Renal cortical epithelial cell (primary cell): ENCODE data around the gene DEFB132. TPM values are rescaled to one million over a fixed set of nuclear protein-coding genes. Genes with fewer than 3 reads are reported as not detected.

ENCODE experiments used
- DNase-seq: peaks from one replicate; pipeline ENCODE4 v3.0.0-alpha.2; 2011; ENCODE audit warnings: low read depth
- total RNA-seq: library from RNA; depleted of rRNA; stranded (reverse); fragments of >200 nt; gene quantifications from 2 replicates; pipeline ENCODE4 v1.2.3, GENCODE V29; 2014

DEFB132 gene
- total RNA-seq, 1 donor from 2014 or later, result not detected

DNA sequence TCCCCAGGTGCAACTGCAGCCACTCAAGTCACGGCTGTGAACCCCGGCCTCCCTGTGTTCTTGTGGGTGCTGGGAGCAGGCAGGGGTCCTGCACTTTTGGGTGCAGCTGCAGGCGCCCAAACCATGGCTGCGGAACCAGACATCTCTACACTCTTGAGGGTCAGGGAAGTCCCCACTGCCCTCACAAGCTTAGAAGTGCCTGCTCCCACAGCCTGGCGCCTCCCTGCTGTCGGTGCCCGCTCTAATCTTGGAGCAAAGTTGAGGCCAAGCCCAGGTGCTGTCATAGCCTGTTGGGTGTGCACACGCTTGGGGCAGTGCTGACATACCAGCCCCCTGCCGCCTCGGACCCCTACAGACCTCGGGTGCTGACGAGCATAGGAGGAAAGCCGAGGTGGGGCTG is 6.2 kb downstream of the DEFB132 start:
- DNase-seq, result no peak

DNA sequence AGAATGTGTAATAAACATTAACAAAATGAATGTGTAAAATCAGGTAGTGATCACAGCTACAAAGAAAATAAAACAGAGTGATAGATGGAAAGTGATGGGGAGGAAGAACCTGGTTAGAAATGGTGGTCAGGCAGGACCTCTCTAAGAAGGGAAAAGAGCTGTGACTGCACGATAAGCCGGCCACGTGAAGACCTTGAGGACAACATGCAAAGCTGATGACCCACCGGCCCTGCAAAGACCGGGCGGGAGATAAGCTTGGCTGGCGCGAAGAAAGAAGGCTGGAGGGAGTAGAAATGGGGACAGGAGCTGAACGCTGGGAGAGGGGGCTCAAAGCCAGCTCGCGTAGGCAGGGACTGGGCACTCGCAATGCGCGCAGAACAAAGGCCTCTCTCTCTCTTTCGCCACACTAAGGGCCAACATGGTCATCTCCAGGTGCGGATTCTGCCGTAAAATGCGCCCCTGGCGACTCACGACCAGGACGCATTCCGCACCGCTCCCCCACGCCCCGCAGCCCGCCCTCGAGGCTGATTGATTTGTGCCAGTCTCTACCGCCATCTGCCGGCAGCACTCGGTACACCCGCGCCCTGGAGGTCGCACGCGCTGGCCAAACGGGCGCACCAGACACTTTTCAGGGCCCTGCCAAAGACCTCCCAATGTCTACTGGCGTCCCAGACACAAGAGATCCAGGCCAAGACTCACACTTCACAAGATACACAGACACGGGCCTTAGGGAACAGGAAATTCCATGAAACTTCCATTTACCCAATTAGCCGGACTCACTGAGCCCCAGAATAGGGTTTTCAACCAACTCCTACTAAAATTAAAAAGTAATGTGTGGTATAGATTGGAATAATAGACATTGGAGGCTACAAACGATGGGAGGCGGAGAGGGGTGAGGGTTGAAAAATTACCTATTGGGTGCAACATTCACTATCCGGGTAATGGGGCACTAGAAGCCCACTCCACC is 9.4 kb downstream of the DEFB132 start:
- peak; percentile 62 for DNase-seq

DNA sequence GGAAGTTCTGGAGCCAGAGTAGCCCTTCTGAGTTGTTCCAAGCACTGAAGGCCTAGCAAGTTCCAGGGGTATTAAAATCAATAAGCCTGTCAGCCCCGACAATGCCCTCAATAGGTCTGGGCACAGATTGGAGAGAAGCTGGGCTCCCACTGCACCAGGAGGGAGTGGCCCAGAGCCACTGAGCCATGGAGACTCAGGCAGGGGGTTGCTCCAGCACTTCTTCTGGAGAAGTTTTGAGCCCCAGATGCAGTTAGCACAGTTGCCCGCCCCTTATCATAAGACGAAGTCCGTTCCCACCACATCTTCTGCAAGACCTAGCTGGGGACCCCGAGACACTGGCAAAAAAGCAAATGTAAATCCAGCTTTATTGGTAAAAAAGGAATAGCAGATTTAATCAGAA is 13.0 kb downstream of the DEFB132 start:
- DNase-seq, result no peak

DNA sequence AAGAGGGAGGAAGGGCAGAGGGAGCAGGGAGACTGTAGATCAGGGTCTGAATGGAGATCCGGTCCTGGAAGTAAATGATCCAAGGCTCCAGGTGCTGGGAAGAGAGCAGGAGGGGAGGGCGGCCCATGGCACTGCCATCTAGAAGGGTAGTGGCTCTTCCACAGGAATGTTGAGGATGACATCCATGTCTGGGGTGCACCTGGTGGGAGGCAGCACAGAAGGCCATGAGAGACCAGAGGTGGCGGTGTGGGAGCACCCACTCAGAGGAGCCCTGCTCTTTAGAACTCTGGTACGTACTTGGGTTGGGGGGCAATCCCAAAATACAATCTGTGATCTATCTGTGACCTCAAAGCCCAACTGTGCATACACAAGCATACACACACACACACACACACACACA is 13.5 kb downstream of the DEFB132 start:
- no peak for DNase-seq

DNA sequence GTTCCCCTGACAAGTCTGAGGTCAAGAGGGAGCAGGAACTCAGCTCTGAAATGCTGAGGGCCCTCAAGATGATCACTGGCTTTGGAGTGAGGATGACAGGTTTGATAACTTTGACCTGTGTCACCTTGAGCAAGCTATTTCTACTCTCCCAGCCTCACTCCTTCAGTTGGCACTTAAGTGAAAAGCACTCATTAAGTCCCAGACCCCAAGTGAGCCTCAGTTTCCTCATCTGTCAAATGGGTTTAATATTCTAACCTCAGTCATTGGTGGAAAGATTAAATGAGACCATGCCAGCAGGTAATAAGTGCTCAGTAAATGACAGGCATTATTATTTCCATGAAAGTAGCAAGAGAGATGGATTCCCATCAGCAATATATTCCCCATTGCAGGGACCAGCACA is 14.0 kb downstream of the DEFB132 start:
- DNase-seq, result no peak

DNA sequence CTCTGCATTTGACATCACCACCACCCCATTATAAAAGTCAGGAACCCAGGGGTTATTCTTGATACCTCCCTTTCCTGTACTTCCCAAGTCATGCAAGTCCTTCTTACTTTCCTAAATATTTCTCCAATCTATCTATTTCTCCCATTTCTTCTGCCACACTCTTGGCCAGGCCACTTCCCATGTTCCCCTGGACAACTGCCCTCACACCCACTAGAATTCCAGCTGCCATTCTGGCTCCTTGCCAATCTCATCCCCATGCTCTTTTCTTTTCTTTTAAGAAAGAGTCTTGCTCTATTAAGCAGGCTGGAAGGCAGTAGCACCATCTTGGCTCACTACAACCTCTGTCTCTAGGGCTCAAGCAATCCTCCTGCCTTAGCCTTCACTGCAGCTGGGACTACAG is 15.2 kb downstream of the DEFB132 start:
- no peak for DNase-seq

DNA sequence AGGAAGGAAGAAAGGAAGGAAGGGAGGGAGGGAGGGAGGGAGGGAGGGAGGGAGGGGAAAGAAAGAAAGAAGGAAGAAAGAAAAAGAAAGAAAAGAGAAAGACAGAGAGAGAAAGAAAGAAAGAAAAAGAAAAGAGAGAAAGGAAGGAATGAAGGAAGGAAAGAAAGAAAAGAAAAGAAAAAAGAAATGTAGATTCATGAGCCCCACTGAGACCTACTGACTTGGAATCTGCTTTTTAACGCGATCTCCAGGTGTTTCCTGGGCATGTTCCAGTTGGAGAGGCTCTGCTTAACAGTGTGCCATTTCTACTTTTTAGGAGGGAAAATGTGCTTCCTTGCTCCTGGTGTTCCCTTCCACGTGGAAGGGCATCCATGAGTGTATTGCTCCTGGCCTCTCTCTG is 16.4 kb downstream of the DEFB132 start:
- DNase-seq, result no peak

DNA sequence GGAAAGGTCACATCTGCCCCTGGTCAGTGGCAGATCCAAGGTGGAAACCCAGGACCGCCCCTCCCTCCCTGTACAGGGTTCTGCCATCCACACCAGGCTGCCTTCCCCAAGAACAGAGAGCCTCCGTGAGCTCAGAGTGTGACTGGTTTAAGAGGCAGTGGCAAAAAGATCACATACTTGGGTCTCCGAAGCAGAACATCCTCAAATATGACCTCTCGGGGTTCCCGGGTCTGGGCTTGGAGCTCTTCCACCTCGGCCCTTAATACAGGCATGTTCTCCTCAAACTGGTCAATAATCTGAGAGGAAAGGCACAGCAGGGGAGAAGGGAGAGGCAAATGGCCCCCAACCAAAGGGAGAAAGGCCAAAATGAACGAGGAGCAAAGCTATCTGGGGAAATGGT is 18.3 kb downstream of the DEFB132 start:
- no peak for DNase-seq

DNA sequence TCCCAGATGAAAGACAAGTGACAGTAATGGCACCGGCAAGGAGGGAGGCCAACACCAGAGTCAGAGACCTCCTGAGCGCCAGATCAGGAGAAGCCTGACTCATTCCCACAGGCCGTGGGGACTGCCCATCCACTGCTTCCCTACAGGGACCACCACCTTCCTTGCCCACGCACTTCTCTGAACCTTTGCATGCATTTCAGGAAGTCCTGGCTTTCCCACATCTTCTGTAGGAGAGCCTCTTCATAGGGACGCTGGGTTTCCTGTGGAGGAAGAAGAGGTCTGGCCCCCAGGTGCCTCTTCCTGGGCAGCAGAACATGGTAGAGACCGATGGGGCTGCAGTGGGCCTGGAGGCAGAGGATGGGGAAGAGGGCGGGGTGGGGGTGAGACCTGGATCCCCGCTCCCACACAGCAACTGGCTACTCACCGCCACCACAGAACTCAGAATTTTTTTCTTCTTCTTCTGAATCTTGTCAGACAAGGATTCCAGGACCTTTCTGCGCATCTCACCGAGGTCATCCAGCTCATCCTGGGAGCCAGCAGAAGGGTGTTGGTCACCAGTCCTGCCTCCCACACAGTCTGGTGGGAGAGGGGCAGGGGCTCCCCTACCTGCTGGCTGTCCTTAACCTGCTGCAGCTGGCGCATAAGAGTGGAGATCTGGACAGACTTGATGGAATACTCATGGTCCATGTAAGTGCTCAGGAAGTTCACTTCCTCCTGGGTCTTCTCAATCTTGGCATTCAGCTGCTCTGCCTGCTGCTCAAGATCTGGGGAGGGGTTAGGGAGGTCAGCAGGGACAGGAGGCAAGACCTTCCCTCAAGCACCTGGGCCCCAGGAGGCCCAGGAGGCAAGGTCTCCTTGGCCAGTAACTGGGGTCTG is 19.3 kb downstream of the DEFB132 start:
- DNase-seq, result no peak

DNA sequence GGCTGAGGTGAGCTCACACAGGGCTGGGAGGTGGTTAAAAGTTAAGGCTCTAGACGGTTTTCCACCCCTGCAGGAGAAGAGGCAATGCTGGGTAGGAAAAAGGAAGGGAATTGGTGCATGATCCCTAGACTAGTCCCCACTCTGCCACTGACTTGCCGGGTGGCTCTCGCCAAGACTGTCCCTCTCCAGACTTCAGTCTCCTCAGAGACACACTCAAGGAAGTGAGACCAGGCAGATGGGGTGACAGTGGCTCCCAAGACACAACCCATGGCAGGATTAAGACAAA is 19.9 kb downstream of the DEFB132 start:
- no peak for DNase-seq

DNA sequence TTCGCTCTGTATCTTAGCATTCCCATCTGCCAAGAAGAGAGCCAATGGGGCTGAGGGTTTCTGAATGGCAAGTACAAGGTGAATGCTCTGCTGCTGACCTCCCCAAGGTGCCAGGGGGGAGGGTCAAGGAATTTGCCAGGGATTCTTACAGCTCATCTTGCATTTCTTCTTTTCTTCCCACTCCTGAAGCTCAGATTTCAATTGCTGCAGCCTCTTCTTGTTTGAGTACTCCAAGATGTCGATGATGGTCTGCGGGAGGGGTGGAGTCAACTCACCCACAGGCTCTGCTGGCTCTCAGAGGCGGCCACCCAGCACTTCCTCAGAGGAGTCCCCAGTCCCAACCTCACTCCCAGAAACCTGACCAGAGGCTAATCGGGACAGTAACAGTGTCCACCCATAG is 20.7 kb downstream of the DEFB132 start:
- DNase-seq, result no peak

DNA sequence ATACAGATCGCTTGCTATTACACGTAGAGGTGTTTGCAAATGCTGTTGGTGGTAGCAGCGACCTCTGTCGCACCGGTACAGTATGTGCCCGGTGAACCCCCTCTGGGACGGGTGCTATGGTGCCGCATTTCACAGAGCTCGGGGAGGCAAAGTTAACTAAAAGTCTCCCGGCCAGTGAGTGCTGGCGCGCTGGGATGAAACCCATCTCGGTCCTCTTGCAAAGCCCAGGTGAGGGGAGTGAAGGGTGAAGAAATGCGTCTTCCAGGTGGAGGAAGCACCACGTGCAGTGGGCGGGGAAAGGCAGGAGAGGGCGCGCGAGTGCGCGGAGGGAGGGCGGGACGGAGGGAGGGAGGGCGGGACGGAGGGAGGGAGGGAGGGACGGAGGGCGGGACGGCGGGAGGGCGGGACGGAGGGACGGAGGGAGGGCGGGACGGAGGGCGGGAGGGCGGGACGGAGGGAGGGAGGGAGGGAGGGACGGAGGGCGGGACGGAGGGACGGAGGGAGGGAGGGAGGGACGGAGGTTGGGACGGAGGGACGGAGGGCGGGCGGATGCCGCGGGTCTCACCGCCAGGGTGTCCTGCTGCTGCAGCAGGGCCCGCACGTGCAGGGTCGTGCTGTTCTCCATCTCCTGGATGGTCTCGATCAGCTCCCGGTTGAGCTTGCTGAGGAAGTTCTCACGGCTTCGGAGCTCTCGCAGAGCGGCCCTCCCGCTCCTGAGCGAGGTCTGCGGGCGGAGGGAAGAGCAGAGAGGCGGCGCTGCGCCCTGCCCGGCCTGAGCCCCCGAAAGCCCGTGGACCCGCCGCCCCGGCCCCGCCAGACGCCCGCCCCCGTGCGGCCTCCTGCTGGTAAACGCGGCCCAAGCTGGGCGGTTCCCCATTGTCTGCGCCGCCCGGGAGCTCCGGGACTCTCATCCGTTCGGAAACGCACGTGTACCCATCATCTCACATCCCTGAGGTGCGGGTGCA is 21.4 kb downstream of the DEFB132 start:
- DNase-seq, result no peak

DNA sequence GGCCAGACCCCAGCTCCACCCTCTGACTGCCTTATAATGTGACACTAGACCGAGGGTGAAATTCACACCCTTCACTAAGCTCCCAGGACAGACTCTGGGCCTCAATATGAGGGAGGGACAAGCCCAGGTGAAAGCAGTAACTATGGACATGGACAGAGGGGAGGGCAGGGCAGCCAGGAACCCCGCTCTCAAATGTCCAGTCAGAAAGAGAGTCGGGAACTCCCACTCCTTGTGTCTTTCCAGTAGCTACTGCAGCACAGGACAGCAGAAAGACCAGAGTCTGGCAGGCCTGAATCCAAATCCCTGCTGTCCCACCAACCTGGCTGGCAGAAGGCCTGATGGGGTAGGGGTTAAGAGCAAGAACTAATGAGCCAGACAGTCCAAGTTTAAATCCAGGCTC is 26.6 kb downstream of the DEFB132 start:
- DNase-seq, result no peak

DNA sequence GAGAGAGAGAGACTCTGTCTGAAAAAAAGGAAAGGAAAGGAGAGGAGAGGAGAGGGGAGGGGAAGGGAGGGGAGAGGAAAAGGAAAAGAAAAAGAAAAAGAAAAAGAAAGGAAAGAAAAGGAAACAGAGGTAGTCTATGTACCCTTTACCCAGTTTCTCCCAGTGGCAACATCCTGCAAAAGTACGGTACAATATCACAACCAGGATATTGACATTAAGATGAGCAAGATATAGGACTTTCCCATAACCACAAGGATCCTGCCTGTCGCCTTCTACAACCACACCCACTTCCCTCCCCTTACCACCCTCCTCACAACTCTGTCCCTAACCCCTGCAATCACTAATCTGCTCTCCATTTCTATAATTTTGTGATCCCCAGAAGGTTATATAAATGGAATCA is 29.0 kb downstream of the DEFB132 start:
- DNase-seq, result no peak

DNA sequence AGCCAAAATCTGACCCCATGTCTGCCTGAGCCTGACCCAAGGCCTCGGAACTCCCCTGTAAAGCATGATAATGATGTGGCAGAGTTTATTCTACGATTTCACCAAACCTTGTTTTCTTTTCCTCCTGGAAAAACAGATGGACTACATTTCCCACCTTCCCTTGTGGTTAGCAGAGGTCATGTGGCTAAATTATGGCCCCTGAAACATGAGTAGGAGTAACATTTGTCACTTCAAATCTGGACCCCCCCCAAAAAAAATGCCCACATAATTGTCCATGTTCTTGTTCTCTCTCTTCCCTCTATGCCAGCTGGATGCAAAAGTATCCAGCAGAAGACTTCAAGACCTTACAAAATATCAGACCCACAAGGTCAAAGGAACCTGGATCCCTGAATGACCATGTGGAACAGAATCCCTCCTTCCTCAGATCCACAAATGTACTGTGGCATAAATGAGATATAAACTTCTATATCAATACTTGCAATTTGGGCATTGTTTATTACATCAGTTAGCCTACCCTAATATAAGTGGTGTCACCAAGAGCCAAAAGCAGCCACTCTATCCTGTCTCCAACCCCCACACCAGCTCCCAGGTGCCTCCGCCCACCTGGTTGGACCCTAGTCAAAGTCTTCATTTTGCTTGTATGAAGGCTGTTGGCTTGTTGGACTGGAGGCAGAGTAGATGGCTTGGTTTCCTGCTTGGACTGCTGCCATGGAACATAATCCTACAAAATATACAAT is 31.6 kb downstream of the DEFB132 start:
- no peak for DNase-seq

DNA sequence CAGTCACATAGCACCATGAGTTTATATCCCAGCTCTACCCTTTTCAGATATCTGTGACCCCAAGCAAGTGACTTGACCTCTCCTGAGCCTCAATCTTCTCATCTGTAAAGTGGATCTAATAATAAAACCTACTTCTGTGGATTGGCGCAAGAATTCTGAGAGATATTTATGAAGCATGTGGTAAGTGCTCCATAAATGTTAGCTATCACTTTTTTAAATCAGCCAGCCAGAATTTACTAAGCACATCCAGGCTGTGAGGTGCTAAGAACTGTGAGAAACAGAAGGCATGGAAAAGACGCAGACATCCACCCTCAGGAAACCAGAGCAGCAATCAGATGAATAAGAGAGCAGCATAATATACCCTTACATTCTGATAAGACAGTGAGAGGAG is 32.2 kb downstream of the DEFB132 start:
- DNase-seq, result peak; percentile 13

DNA sequence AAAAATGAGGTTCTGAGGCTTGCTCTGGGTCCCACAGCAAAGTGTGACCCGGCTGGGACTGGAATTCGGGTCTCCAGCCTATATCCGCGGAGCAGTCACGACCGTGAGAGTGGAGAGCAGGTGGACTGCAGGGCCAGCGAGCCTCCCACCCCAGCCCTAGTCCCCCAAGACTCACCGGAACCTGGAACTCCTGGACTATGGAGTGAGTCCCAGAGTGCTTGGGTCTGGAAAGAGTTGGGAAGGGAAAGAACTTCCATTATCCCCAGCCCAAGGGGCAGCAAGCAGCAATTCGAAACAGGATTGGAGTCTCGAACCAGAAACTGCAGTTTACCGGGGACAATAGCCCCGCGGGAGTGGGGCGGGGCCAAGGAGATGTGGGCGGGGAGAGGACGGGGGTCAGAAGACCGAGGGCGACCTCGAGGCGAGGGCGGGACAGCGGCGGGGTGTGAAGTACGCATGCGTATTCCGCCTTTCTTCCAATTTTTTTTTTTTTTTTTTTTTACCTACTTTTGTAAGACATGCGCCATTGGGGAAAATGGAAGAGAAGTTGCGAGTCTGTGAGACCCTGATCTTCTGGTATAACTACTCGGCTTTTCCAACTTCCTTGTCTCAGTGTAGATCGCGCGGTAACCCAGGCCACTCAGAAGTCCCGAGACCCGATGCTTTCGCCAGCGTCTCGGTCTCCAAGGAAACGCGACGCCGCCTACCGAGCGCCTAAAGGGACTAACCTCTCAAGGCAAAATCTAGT is 32.7 kb downstream of the DEFB132 start, which contains the start of gene C20orf96:
C20orf96 (minus strand) TSS at position 667 of the 748 bp plus-strand sequence; CDS start at position 527, 140 bp downstream.
- DNase-seq, result peak; percentile 89

DNA sequence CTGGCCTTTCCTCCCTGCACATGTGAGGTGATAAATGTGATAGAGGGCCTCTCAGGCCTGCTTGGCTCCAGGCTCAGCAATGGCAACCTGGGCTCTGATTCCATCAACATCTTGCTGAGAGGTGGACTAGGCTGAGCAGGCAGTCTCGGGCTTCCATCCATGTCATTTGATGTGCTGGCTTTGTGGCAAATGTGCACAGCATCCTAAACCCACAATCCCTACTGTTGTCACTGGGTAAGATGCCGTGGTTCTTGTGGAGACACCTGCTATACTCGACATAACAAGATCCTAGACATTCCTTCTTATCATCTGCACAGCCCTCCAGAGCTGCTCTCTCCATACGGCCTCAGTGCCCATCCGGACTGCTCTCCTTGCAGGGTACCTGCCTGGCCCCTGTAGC is 37.1 kb downstream of the DEFB132 start:
- no peak for DNase-seq

DNA sequence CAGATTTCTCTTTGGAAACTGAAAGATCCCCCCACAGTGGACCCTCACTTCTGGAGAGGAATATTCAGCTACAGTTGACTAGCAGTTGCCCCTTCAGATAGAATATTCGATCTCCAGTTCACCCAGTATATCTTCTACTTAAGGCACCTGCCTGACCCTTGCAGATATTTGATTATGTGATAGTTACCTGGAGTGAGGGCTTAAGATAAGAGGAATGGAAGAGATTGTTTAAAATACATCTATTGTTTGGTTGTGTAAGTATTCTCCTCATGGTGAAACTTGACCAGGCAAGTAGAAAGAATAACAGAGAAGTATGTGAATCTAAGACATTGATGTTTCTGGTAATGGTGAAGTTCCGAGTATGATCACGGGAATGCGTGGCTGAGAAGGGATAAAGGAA is 38.3 kb downstream of the DEFB132 start:
- DNase-seq, result no peak
